ENCODE data around the gene LRRC75A.

GRCh38 chr17:16422416-16422815, 69.6 kb downstream of the LRRC75A start:
- TF ChIP-seq, protein P1, sequence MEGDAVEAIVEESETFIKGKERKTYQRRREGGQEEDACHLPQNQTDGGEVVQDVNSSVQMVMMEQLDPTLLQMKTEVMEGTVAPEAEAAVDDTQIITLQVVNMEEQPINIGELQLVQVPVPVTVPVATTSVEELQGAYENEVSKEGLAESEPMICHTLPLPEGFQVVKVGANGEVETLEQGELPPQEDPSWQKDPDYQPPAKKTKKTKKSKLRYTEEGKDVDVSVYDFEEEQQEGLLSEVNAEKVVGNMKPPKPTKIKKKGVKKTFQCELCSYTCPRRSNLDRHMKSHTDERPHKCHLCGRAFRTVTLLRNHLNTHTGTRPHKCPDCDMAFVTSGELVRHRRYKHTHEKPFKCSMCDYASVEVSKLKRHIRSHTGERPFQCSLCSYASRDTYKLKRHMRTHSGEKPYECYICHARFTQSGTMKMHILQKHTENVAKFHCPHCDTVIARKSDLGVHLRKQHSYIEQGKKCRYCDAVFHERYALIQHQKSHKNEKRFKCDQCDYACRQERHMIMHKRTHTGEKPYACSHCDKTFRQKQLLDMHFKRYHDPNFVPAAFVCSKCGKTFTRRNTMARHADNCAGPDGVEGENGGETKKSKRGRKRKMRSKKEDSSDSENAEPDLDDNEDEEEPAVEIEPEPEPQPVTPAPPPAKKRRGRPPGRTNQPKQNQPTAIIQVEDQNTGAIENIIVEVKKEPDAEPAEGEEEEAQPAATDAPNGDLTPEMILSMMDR (IDR thresholded peaks at IDR 0.05), result no peak
- no peak for TF ChIP-seq ZFX (IDR thresholded peaks at IDR 0.05; ENCODE audit: borderline replicate concordance)
